ENCODE data around the gene PSME3. TPM values are rescaled to one million over a fixed set of nuclear protein-coding genes. Genes with fewer than 3 reads are reported as not detected.
"Not testable (repeated sequence)": the region's sequence is repeated elsewhere in the genome, so short reads cannot be mapped to it uniquely, and the experiment has no call there.

Gene PSME3
- total RNA-seq, 1 donor from 2014 or later = 116 TPM

DNA sequence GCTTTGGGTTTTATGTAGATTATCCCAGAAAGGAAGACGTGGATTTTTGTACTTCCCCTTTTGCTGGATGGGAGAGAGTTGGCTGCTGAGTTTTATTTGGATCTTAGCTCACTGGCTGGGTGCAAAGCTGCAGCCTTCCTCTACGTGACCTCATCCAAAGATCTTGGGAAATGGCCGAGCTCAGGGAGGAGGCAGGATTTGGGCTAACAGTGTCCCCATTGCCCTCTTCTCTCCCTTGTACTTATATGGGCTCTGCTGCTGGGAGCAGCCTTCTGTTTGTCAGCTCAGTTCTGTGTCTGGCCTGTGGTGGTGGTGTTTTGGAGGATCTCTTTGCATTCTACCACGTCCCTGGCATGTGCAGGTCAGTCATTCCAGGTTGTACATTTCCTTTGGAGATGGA, 19.8 kb downstream of the PSME3 start:
- Mint-ChIP-seq H3K27me3 (no peaks in the 10 kb centered on the region), H3K9me3 (no peaks in the 10 kb centered on the region), H3K36me3 (no peaks in the 10 kb centered on the region), H3K4me3 (no peak overlapping the region), H3K27ac (no peak overlapping the region), H3K4me1 (ENCODE audit: unreplicated experiment) (no peaks in the 10 kb centered on the region)
- TF ChIP-seq CTCF (conservative IDR thresholded peaks at IDR 0.05) = no peak
- DNase-seq (ENCODE audit: extremely low spot score, unreplicated experiment) = no peak

- no peak for TF ChIP-seq CTCF (conservative IDR thresholded peaks at IDR 0.05)
- no peak overlapping the region for H3K4me3 Mint-ChIP-seq
- H3K27ac Mint-ChIP-seq = no peak overlapping the region
- DNase-seq (ENCODE audit: extremely low spot score, unreplicated experiment) = no peak
- no peaks in the 10 kb centered on the region for H3K27me3 Mint-ChIP-seq
- no peaks in the 10 kb centered on the region for H3K9me3 Mint-ChIP-seq
- no peaks in the 10 kb centered on the region for H3K36me3 Mint-ChIP-seq
- no peaks in the 10 kb centered on the region for H3K4me1 Mint-ChIP-seq (ENCODE audit: unreplicated experiment)
Measured at GRCh38 chr17:42853597-42853967, 20.4 kb downstream of the PSME3 start.

DNA sequence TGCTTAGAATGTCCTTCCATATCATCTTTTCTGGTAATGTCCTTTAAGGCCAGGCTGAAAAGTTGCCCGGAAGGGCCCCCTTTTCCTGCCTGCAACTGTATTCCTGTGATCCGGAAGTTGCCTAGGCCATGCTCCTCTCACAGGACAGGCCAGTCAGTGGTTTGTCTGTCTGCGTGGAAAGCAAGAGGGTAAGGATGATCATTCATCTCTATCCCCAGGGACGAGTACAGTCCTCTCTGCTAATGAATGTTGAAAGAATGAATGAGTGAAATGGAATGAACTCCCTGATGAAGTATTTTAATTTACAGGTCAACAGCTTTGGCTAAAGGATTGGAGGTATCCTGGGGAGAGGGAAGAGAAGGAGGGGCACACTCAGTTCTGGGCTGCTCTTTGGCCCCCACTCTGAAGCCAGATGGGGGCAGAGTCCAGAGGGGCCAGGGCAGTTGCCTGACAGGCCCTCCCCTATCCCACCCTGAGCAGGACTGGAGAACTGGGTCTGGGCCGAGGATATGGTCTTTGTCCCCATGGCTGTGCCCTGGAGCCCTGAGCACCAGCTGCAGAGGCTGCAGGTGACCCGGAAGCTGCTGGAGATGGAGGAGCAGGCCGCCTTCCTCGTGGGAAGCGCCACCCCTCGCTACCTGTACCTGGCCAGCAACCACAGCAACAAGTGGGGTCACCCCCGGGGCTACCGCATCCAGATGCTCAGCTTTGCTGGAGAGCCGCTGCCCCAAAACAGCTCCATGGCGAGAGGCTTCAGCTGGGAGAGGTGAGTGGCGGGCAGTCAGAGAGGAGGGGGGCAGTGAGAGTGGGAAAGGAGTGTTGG, 21.0 kb downstream of the PSME3 start:
- Mint-ChIP-seq H3K4me3 (no peak overlapping the region), H3K27me3 (no peaks in the 10 kb centered on the region), H3K9me3 (no peaks in the 10 kb centered on the region), H3K36me3 (no peaks in the 10 kb centered on the region), H3K27ac (no peak overlapping the region), H3K4me1 (ENCODE audit: unreplicated experiment) (no peaks in the 10 kb centered on the region)
- TF ChIP-seq CTCF (conservative IDR thresholded peaks at IDR 0.05) = no peak
- no peak for DNase-seq (ENCODE audit: extremely low spot score, unreplicated experiment)

- TF ChIP-seq CTCF (conservative IDR thresholded peaks at IDR 0.05) = no peak
- no peak overlapping the region for H3K27ac Mint-ChIP-seq
- no peaks in the 10 kb centered on the region for H3K36me3 Mint-ChIP-seq
- no peaks in the 10 kb centered on the region for H3K4me1 Mint-ChIP-seq (ENCODE audit: unreplicated experiment)
- no peaks in the 10 kb centered on the region for H3K9me3 Mint-ChIP-seq
- DNase-seq (ENCODE audit: extremely low spot score, unreplicated experiment) = no peak
- H3K4me3 Mint-ChIP-seq = no peak overlapping the region
- no peaks in the 10 kb centered on the region for H3K27me3 Mint-ChIP-seq
Measured at GRCh38 chr17:42855048-42855596, 21.9 kb downstream of the PSME3 start.

- DNase-seq (ENCODE audit: extremely low spot score, unreplicated experiment); H3K27me3 Mint-ChIP-seq; H3K9me3 Mint-ChIP-seq; H3K4me1 Mint-ChIP-seq (ENCODE audit: unreplicated experiment); H3K27ac Mint-ChIP-seq; H3K4me3 Mint-ChIP-seq; H3K36me3 Mint-ChIP-seq: not testable (repeated sequence)
Measured at GRCh38 chr17:42856093-42856492, 22.9 kb downstream of the PSME3 start.

GRCh38 chr17:42856516-42856915, 23.3 kb downstream of the PSME3 start:
- H3K36me3 Mint-ChIP-seq; H3K4me3 Mint-ChIP-seq; DNase-seq (ENCODE audit: extremely low spot score, unreplicated experiment); H3K4me1 Mint-ChIP-seq (ENCODE audit: unreplicated experiment); H3K27ac Mint-ChIP-seq; H3K9me3 Mint-ChIP-seq; H3K27me3 Mint-ChIP-seq: not testable (repeated sequence)
